ENCODE measurements around the gene UPK3A. TPM values are rescaled to one million over a fixed set of nuclear protein-coding genes. Genes with fewer than 3 reads are reported as not detected.

The UPK3A gene
- total RNA-seq, 1 donor from 2014 or later = not detected

DNA sequence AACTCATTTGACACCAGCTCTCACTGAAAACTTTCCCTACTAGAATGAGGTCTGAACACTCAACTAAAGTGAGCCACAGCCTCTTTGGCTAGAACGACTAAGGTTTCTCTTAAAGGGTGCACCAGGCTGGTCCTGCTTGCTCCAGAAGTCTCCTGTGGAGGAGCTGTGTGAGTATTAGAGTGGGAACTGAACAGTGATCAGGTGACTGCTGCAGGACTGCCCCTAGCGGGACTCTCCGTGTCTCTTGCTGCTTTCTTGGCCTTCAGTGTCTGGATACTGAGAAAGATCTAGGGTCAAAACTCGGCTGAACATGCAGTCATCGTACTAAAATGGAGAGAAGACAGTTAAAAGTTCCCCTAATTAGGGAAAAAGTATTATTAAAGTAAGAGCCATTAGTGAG, 59.6 kb downstream of the UPK3A start:
- peaks cover 30% of the 10 kb centered on the region for H3K4me1 Mint-ChIP-seq (ENCODE audit: unreplicated experiment)
- peaks cover 9% of the 10 kb centered on the region for H3K36me3 Mint-ChIP-seq (ENCODE audit: low read depth, unreplicated experiment)
- H3K27me3 Mint-ChIP-seq (ENCODE audit: unreplicated experiment) = peaks cover 2% of the 10 kb centered on the region
- no peaks in the 10 kb centered on the region for H3K9me3 Mint-ChIP-seq (ENCODE audit: unreplicated experiment)
- H3K27ac Mint-ChIP-seq (ENCODE audit: unreplicated experiment) = no peak overlapping the region
- TF ChIP-seq, protein P1, sequence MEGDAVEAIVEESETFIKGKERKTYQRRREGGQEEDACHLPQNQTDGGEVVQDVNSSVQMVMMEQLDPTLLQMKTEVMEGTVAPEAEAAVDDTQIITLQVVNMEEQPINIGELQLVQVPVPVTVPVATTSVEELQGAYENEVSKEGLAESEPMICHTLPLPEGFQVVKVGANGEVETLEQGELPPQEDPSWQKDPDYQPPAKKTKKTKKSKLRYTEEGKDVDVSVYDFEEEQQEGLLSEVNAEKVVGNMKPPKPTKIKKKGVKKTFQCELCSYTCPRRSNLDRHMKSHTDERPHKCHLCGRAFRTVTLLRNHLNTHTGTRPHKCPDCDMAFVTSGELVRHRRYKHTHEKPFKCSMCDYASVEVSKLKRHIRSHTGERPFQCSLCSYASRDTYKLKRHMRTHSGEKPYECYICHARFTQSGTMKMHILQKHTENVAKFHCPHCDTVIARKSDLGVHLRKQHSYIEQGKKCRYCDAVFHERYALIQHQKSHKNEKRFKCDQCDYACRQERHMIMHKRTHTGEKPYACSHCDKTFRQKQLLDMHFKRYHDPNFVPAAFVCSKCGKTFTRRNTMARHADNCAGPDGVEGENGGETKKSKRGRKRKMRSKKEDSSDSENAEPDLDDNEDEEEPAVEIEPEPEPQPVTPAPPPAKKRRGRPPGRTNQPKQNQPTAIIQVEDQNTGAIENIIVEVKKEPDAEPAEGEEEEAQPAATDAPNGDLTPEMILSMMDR (IDR thresholded peaks at IDR 0.05; ENCODE audit: unreplicated experiment) = no peak
- peak; percentile 19 for DNase-seq (ENCODE audit: low spot score)
- no peak overlapping the region for H3K4me3 Mint-ChIP-seq (ENCODE audit: unreplicated experiment)

Other genes starting within 250 kb of the UPK3A start
- gene NUP50, start 121.0 kb upstream of the UPK3A start, total RNA-seq (ENCODE audit: unreplicated experiment) = 103 TPM
- 18.7 TPM for gene KIAA0930, start 44.1 kb upstream of the UPK3A start, total RNA-seq (ENCODE audit: unreplicated experiment)
- gene FAM118A, start 25.0 kb downstream of the UPK3A start, total RNA-seq (ENCODE audit: unreplicated experiment) = 26.6 TPM
- gene SMC1B, start 128.7 kb downstream of the UPK3A start, total RNA-seq (ENCODE audit: unreplicated experiment) = not detected
- gene RIBC2, start 128.7 kb downstream of the UPK3A start, total RNA-seq (ENCODE audit: unreplicated experiment) = 0.54 TPM
- gene FBLN1, start 217.9 kb downstream of the UPK3A start, total RNA-seq (ENCODE audit: unreplicated experiment) = 238 TPM